HUES48 (cell line): ENCODE results near the gene HOXC9.

ENCODE experiments used
- H3K27ac ChIP-seq: one replicate; pipeline ENCODE4 v1.7.0; 2013; ENCODE audit warnings: low read depth, low read length, inconsistent platforms
- H3K27me3 ChIP-seq: 2 replicates; pipeline ENCODE4 v1.6.1; 2013; ENCODE audit warnings: mild to moderate bottlenecking, low read length; ENCODE audit not compliant: control insufficient read depth, insufficient read depth
- H3K36me3 ChIP-seq: 2 replicates; pipeline ENCODE4 v1.6.1; 2013; ENCODE audit warnings: low read length; ENCODE audit not compliant: control insufficient read depth, insufficient read depth
- H3K4me1 ChIP-seq: 2 replicates; pipeline ENCODE4 v1.6.1; 2013; ENCODE audit warnings: mild to moderate bottlenecking, low read length; ENCODE audit not compliant: control insufficient read depth, insufficient read depth
- H3K4me3 ChIP-seq: 2 replicates; pipeline ENCODE4 v1.5.1; 2013; ENCODE audit warnings: mild to moderate bottlenecking, low read depth, low read length
- H3K9ac ChIP-seq: 2 replicates; pipeline ENCODE4 v1.6.1; 2013; ENCODE audit warnings: mild to moderate bottlenecking, low read depth, low read length, moderate library complexity
- H3K9me3 ChIP-seq: 2 replicates; pipeline ENCODE4 v1.6.1; 2013; ENCODE audit warnings: low read length; ENCODE audit not compliant: control insufficient read depth, insufficient read depth

The HOXC9 gene

GRCh38 chr12:54034785-54035310, 34.9 kb downstream of the HOXC9 start:
- no peak overlapping the region for H3K9ac ChIP-seq
- H3K4me3 ChIP-seq: no peak overlapping the region
- H3K27me3 ChIP-seq: peaks cover 100% of the 10 kb centered on the region
- no peaks in the 10 kb centered on the region for H3K9me3 ChIP-seq
- H3K4me1 ChIP-seq: peaks cover 5% of the 10 kb centered on the region; the same call in 1 of the 2 replicates
- no peaks in the 10 kb centered on the region for H3K36me3 ChIP-seq
- no peak overlapping the region for H3K27ac ChIP-seq

- H3K9me3 ChIP-seq: no peaks in the 10 kb centered on the region
- H3K27ac ChIP-seq: no peak overlapping the region
- H3K4me3 ChIP-seq: no peak overlapping the region
- no peak overlapping the region for H3K9ac ChIP-seq
- peaks cover 100% of the 10 kb centered on the region for H3K27me3 ChIP-seq
- no peaks in the 10 kb centered on the region for H3K36me3 ChIP-seq
- H3K4me1 ChIP-seq: peaks cover 5% of the 10 kb centered on the region; the same call in 1 of the 2 replicates
These were observed 35.8 kb downstream of the HOXC9 start for GRCh38 chr12:54035568-54036264.

GRCh38 chr12:54036620-54037359, 36.8 kb downstream of the HOXC9 start:
- peaks cover 100% of the 10 kb centered on the region for H3K27me3 ChIP-seq
- peaks cover 5% of the 10 kb centered on the region; the same call in 1 of the 2 replicates for H3K4me1 ChIP-seq
- no peaks in the 10 kb centered on the region for H3K9me3 ChIP-seq
- no peak overlapping the region for H3K9ac ChIP-seq
- H3K4me3 ChIP-seq: no peak overlapping the region
- no peaks in the 10 kb centered on the region for H3K36me3 ChIP-seq
- H3K27ac ChIP-seq: no peak overlapping the region

GRCh38 chr12:54037360-54038283, 37.7 kb downstream of the HOXC9 start:
- Histone ChIP-seq H3K27ac (no peak overlapping the region), H3K9me3 (no peaks in the 10 kb centered on the region), H3K9ac (no peak overlapping the region), H3K4me3 (no peak overlapping the region), H3K36me3 (no peaks in the 10 kb centered on the region), H3K4me1 (peaks cover 5% of the 10 kb centered on the region; the same call in 1 of the 2 replicates), H3K27me3 (peaks cover 100% of the 10 kb centered on the region)

GRCh38 chr12:54038284-54038870, 38.4 kb downstream of the HOXC9 start:
- no peaks in the 10 kb centered on the region for H3K4me1 ChIP-seq
- no peak overlapping the region for H3K9ac ChIP-seq
- no peak overlapping the region for H3K4me3 ChIP-seq
- no peaks in the 10 kb centered on the region for H3K9me3 ChIP-seq
- no peak overlapping the region for H3K27ac ChIP-seq
- H3K27me3 ChIP-seq: peaks cover 100% of the 10 kb centered on the region
- H3K36me3 ChIP-seq: no peaks in the 10 kb centered on the region

GRCh38 chr12:54038871-54039414, 39.0 kb downstream of the HOXC9 start:
- no peak overlapping the region for H3K27ac ChIP-seq
- H3K9me3 ChIP-seq: no peaks in the 10 kb centered on the region
- H3K36me3 ChIP-seq: no peaks in the 10 kb centered on the region
- H3K27me3 ChIP-seq: peaks cover 100% of the 10 kb centered on the region
- H3K9ac ChIP-seq: no peak overlapping the region
- no peak overlapping the region for H3K4me3 ChIP-seq
- no peaks in the 10 kb centered on the region for H3K4me1 ChIP-seq

- Histone ChIP-seq H3K4me3 (no peak overlapping the region), H3K27me3 (peaks cover 100% of the 10 kb centered on the region), H3K9me3 (no peaks in the 10 kb centered on the region), H3K4me1 (no peaks in the 10 kb centered on the region), H3K27ac (no peak overlapping the region), H3K36me3 (no peaks in the 10 kb centered on the region), H3K9ac (no peak overlapping the region)
These were observed 39.6 kb downstream of the HOXC9 start for GRCh38 chr12:54039417-54040147.

GRCh38 chr12:54040148-54040494, 40.2 kb downstream of the HOXC9 start:
- Histone ChIP-seq H3K9me3 (no peaks in the 10 kb centered on the region), H3K27ac (no peak overlapping the region), H3K4me1 (no peaks in the 10 kb centered on the region), H3K9ac (no peak overlapping the region), H3K36me3 (no peaks in the 10 kb centered on the region), H3K27me3 (peaks cover 100% of the 10 kb centered on the region), H3K4me3 (no peak overlapping the region)

GRCh38 chr12:54040648-54041047, 40.7 kb downstream of the HOXC9 start:
- Histone ChIP-seq H3K27me3 (peaks cover 100% of the 10 kb centered on the region), H3K27ac (no peak overlapping the region), H3K9me3 (no peaks in the 10 kb centered on the region), H3K9ac (no peak overlapping the region), H3K4me1 (no peaks in the 10 kb centered on the region), H3K36me3 (no peaks in the 10 kb centered on the region), H3K4me3 (no peak overlapping the region)
